WTC11 (cell line): ENCODE results near the gene XPO6. TPM values are rescaled to one million over a fixed set of nuclear protein-coding genes. Genes with fewer than 3 reads are reported as not detected.

Experiments used
- ATAC-seq: fragments of 200-7000 bp; cut with Tn5 transposase; 2 replicates; pipeline ENCODE4 v1.10.0; 2021; ENCODE audit warnings: mild to moderate bottlenecking, moderate library complexity
- CTCF ChIA-PET: fragments of 300-600 bp; sonication (Branson Sonifier 250); formaldehyde crosslinking; loops from one replicate; lab custom pipeline; 2021; ENCODE audit warnings: antibody characterized with exemption; lab: Charles Lee
- POLR2A ChIA-PET: fragments of 350-600 bp; sonication (Branson Sonifier 250); formaldehyde crosslinking; loops from one replicate; lab custom pipeline; 2021; ENCODE audit warnings: antibody characterized with exemption; lab: Charles Lee
- DNase-seq: peaks from one replicate; pipeline ENCODE4 v3.0.0; 2021; ENCODE audit warnings: low spot score
- H3K27ac Mint-ChIP-seq: 2 replicates; pipeline ENCODE4 v1.8.0; 2021; ENCODE audit warnings: mixed read lengths
- H3K27me3 Mint-ChIP-seq: 2 replicates; pipeline ENCODE4 v1.8.0; 2021; ENCODE audit warnings: low read depth, mild to moderate bottlenecking, moderate library complexity, mixed read lengths
- H3K36me3 Mint-ChIP-seq: 2 replicates; pipeline ENCODE4 v1.8.0; 2021; ENCODE audit warnings: mixed read lengths
- H3K4me1 Mint-ChIP-seq: 2 replicates; pipeline ENCODE4 v1.8.0; 2022; ENCODE audit warnings: mixed read lengths
- H3K4me3 Mint-ChIP-seq: 2 replicates; pipeline ENCODE4 v1.8.0; 2021; ENCODE audit warnings: mild to moderate bottlenecking, moderate library complexity, mixed read lengths
- H3K9me3 Mint-ChIP-seq: 2 replicates; pipeline ENCODE4 v1.8.0; 2021; ENCODE audit warnings: mixed read lengths
- GTF2I ChIP-seq: fragments of 250-450 bp; sonication (Bioruptor Pico); conservative IDR thresholded peaks from 2 replicates; pipeline ENCODE4 v1.4.0; 2021; ENCODE audit warnings: mild to moderate bottlenecking
- NFYB ChIP-seq: sonication (generic); formaldehyde crosslinking; conservative IDR thresholded peaks from 2 replicates; pipeline ENCODE4 v1.8.0; 2022; ENCODE audit warnings: low read depth, missing genetic modification reagents
- RELA ChIP-seq: sonication (generic); formaldehyde crosslinking; IDR thresholded peaks from 2 replicates; pipeline ENCODE4 v1.8.1; 2022; ENCODE audit warnings: missing genetic modification reagents, mild to moderate bottlenecking, borderline replicate concordance
- TEAD1 ChIP-seq: sonication (generic); formaldehyde crosslinking; IDR thresholded peaks from 2 replicates; pipeline ENCODE4 v1.8.0; 2022; ENCODE audit warnings: mild to moderate bottlenecking, missing genetic modification reagents
- TEAD4 ChIP-seq: sonication (generic); formaldehyde crosslinking; IDR thresholded peaks from 2 replicates; pipeline ENCODE4 v1.8.0; 2022; ENCODE audit warnings: mild to moderate bottlenecking, missing genetic modification reagents
- ZNF138 ChIP-seq: sonication (generic); formaldehyde crosslinking; conservative IDR thresholded peaks from 2 replicates; pipeline ENCODE4 v1.8.1; 2022; ENCODE audit warnings: mild to moderate bottlenecking, moderate library complexity, missing genetic modification reagents
- ZNF219 ChIP-seq: sonication (generic); formaldehyde crosslinking; IDR thresholded peaks from 2 replicates; pipeline ENCODE4 v1.8.0; 2023; ENCODE audit warnings: missing genetic modification reagents, mild to moderate bottlenecking, borderline replicate concordance
- ZNF423 ChIP-seq: fragments of 250-450 bp; sonication (Bioruptor Pico); IDR thresholded peaks from 2 replicates; pipeline ENCODE4 v2.1.2; 2022; ENCODE audit warnings: mild to moderate bottlenecking, moderate library complexity
- total RNA-seq: library from RNA; stranded (reverse); gene quantifications from 3 replicates; pipeline ENCODE4 v1.2.3, GENCODE V29; 2021
- TF ChIP-seq, protein P1 (sequence below): fragments of 250-450 bp; sonication (Bioruptor Pico); IDR thresholded peaks from 2 replicates; pipeline ENCODE4 v1.9.0; 2021; ENCODE audit warnings: mild to moderate bottlenecking, borderline replicate concordance
- TF ChIP-seq, protein P2 (sequence below): sonication (generic); formaldehyde crosslinking; IDR thresholded peaks from 2 replicates; pipeline ENCODE4 v1.8.1; 2022; ENCODE audit warnings: low read depth, missing genetic modification reagents, borderline replicate concordance
- TF ChIP-seq, protein P3 (sequence below): fragments of 250-450 bp; sonication (Bioruptor Pico); conservative IDR thresholded peaks from 2 replicates; pipeline ENCODE4 v1.9.0; 2021; ENCODE audit warnings: mild to moderate bottlenecking
- TF ChIP-seq, protein P4 (sequence below): fragments of 250-450 bp; sonication (Bioruptor Pico); IDR thresholded peaks from 2 replicates; pipeline ENCODE4 v2.1.2; 2022; ENCODE audit warnings: mild to moderate bottlenecking, moderate library complexity
- TF ChIP-seq, protein P5 (sequence below): sonication (generic); formaldehyde crosslinking; IDR thresholded peaks from 2 replicates; pipeline ENCODE4 v1.8.1; 2023; ENCODE audit warnings: mild to moderate bottlenecking, missing genetic modification reagents, moderate library complexity
- TF ChIP-seq, protein P6 (sequence below): fragments of 250-450 bp; sonication (Bioruptor Pico); IDR thresholded peaks from 2 replicates; pipeline ENCODE4 v1.8.0; 2021; ENCODE audit warnings: mild to moderate bottlenecking

Gene XPO6
- total RNA-seq, 1 experiment from 2014 or later: 160 TPM

DNA sequence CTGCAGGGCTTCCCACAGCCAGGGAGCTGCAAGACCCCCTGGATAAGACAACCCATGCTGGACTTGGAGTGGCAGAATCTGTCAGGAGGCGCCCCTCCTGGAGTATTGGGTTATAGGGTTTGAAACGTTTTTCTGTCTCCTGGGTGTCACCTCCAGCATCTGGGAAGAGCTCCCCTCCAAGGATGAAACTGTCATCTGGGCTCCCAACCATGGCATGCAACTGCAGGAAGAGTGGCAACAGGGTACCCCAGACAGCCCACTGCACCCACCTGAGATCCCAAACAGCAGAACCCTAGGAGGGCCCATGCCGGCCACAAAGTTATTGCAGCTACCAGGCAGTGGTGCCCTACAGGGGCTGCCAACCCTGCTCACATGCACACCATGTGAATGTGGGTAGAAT, 147.6 kb downstream of the XPO6 start (continued):
- TF ChIP-seq, protein P1, sequence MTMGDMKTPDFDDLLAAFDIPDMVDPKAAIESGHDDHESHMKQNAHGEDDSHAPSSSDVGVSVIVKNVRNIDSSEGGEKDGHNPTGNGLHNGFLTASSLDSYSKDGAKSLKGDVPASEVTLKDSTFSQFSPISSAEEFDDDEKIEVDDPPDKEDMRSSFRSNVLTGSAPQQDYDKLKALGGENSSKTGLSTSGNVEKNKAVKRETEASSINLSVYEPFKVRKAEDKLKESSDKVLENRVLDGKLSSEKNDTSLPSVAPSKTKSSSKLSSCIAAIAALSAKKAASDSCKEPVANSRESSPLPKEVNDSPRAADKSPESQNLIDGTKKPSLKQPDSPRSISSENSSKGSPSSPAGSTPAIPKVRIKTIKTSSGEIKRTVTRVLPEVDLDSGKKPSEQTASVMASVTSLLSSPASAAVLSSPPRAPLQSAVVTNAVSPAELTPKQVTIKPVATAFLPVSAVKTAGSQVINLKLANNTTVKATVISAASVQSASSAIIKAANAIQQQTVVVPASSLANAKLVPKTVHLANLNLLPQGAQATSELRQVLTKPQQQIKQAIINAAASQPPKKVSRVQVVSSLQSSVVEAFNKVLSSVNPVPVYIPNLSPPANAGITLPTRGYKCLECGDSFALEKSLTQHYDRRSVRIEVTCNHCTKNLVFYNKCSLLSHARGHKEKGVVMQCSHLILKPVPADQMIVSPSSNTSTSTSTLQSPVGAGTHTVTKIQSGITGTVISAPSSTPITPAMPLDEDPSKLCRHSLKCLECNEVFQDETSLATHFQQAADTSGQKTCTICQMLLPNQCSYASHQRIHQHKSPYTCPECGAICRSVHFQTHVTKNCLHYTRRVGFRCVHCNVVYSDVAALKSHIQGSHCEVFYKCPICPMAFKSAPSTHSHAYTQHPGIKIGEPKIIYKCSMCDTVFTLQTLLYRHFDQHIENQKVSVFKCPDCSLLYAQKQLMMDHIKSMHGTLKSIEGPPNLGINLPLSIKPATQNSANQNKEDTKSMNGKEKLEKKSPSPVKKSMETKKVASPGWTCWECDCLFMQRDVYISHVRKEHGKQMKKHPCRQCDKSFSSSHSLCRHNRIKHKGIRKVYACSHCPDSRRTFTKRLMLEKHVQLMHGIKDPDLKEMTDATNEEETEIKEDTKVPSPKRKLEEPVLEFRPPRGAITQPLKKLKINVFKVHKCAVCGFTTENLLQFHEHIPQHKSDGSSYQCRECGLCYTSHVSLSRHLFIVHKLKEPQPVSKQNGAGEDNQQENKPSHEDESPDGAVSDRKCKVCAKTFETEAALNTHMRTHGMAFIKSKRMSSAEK: no peak
- TF ChIP-seq, all 79 proteins: peak for 0

DNA sequence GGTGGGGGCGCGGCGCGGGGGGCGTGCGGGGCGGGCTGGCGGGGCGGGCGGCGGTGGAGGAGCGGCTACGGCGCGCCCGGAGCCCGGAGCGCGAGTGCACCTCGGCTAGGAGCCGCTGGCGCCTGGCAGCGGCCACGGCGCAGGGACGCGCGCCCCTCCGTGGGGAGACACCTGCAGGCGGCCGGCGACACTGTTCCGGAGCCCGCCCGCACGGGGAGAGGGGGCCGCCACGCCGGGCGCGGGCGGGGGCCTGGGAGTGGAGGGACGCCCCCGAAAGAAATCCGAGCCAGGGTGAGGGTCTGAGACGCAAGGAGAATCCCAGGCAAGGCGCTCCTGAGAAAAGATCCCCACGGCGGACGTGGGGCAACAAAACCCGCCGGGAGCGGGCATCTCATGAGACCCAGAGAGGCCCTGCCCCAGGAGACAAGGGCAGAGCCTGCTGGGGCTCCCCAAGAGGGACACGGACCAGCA, 148.1 kb downstream of the XPO6 start, which contains the start of gene GSG1L:
TSS of gene GSG1L (minus strand) at position 124 of the 471 bp plus-strand sequence. CDS start 290 bp downstream, outside the sequence.
- peak; percentile 14 for ATAC-seq
- peak within 1 kb of the TSS; percentile 63 for H3K4me3 Mint-ChIP-seq
- POLR2A ChIA-PET: no interaction called here
- no peak within 1 kb of the TSS for H3K27ac Mint-ChIP-seq
- DNase-seq: no peak
- no peaks in the 10 kb centered on the region for H3K9me3 Mint-ChIP-seq
- no peak for TF ChIP-seq RELA (CRISPR knock-in tag)
- TF ChIP-seq, protein P2, sequence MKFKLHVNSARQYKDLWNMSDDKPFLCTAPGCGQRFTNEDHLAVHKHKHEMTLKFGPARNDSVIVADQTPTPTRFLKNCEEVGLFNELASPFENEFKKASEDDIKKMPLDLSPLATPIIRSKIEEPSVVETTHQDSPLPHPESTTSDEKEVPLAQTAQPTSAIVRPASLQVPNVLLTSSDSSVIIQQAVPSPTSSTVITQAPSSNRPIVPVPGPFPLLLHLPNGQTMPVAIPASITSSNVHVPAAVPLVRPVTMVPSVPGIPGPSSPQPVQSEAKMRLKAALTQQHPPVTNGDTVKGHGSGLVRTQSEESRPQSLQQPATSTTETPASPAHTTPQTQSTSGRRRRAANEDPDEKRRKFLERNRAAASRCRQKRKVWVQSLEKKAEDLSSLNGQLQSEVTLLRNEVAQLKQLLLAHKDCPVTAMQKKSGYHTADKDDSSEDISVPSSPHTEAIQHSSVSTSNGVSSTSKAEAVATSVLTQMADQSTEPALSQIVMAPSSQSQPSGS (CRISPR knock-in tag): no peak
- TF ChIP-seq, protein P1: no peak
- TF ChIP-seq, protein P3, sequence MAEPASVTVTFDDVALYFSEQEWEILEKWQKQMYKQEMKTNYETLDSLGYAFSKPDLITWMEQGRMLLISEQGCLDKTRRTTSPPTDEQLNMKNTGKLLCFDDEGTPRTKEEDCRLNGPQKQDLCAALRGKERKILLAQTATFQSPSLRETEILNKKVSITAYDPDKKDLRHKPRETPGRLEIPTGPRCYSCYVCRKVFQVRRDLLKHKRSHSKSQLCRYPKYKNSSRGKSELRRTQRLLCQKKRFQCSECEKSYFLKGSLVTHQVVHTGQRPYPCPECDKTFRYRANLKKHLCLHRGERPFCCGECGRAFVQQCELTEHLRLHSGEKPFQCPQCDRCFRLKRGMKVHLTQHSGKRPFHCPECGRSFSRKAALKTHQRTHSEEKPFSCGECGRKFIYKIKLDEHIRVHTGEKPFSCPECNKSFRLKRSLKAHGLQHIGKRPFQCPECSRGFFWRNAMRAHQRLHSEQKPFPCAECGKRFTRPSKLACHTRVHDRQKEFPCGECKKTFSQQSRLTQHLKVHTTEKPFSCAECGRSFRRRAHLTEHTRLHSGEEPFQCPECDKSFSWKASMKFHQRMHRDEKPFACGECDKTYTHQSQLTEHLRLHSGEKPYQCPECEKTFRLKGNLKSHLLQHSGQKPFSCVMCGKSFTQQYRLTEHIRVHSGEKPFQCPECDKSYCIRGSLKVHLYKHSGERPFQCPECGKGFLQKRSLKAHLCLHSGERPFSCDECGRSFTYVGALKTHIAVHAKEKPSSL: no peak
- no peak for TF ChIP-seq NFYB (CRISPR knock-in tag)
- TF ChIP-seq ZNF138 (CRISPR knock-in tag): no peak
- TF ChIP-seq, protein P4, sequence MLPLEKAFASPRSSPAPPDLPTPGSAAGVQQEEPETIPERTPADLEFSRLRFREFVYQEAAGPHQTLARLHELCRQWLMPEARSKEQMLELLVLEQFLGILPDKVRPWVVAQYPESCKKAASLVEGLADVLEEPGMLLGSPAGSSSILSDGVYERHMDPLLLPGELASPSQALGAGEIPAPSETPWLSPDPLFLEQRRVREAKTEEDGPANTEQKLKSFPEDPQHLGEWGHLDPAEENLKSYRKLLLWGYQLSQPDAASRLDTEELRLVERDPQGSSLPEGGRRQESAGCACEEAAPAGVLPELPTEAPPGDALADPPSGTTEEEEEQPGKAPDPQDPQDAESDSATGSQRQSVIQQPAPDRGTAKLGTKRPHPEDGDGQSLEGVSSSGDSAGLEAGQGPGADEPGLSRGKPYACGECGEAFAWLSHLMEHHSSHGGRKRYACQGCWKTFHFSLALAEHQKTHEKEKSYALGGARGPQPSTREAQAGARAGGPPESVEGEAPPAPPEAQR (CRISPR knock-in tag): no peak
- TF ChIP-seq ZNF219: no peak
- TF ChIP-seq, protein P5, sequence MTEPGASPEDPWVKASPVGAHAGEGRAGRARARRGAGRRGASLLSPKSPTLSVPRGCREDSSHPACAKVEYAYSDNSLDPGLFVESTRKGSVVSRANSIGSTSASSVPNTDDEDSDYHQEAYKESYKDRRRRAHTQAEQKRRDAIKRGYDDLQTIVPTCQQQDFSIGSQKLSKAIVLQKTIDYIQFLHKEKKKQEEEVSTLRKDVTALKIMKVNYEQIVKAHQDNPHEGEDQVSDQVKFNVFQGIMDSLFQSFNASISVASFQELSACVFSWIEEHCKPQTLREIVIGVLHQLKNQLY (CRISPR knock-in tag): no peak
- no peak for TF ChIP-seq TEAD4 (CRISPR knock-in tag)
- TF ChIP-seq GTF2I (CRISPR knock-in tag): no peak
- no peak for TF ChIP-seq TEAD1 (CRISPR knock-in tag)
- TF ChIP-seq, protein P6, sequence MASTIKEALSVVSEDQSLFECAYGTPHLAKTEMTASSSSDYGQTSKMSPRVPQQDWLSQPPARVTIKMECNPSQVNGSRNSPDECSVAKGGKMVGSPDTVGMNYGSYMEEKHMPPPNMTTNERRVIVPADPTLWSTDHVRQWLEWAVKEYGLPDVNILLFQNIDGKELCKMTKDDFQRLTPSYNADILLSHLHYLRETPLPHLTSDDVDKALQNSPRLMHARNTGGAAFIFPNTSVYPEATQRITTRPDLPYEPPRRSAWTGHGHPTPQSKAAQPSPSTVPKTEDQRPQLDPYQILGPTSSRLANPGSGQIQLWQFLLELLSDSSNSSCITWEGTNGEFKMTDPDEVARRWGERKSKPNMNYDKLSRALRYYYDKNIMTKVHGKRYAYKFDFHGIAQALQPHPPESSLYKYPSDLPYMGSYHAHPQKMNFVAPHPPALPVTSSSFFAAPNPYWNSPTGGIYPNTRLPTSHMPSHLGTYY (CRISPR knock-in tag): no peak
- TF ChIP-seq ZNF423 (CRISPR knock-in tag): no peak
- H3K4me1 Mint-ChIP-seq: peaks cover 8% of the 10 kb centered on the region; the same call in 1 of the 2 replicates
- H3K27me3 Mint-ChIP-seq: peaks cover 61% of the 10 kb centered on the region
- no peaks in the 10 kb centered on the region for H3K36me3 Mint-ChIP-seq
- CTCF ChIA-PET: interaction anchor here (1.0 to 3.5 kb wide), 5 partner anchors 27 to 373 kb away, joined by 3 to 26 read pairs (median 7); no protein-coding TSS in a partner anchor
